H9 (cell line): ENCODE data around the gene UBE2D1. TPM values are rescaled to one million over a fixed set of nuclear protein-coding genes. Genes with fewer than 3 reads are reported as not detected.

Experiments used
- DNase-seq: peaks from one replicate; pipeline ENCODE4 v3.0.0-alpha.2; 2017
- H2AFZ ChIP-seq: one replicate; pipeline ENCODE4 v1.6.1; 2013; ENCODE audit warnings: mild to moderate bottlenecking, low read length, control low read depth, moderate library complexity
- H2AK5ac ChIP-seq: 2 replicates; pipeline ENCODE4 v1.6.1; 2013; ENCODE audit warnings: low read length, control low read depth, mixed read lengths; ENCODE audit not compliant: insufficient read length
- H2BK120ac ChIP-seq: one replicate; pipeline ENCODE4 v1.6.1; 2013; ENCODE audit warnings: low read depth, mild to moderate bottlenecking, low read length, control low read depth, inconsistent platforms; ENCODE audit not compliant: poor library complexity, severe bottlenecking
- H2BK12ac ChIP-seq: 2 replicates; pipeline ENCODE4 v1.6.1; 2013; ENCODE audit warnings: low read length, control low read depth, mixed read lengths, low read depth; ENCODE audit not compliant: insufficient read length
- H2BK15ac ChIP-seq: 2 replicates; pipeline ENCODE4 v1.6.1; 2013; ENCODE audit warnings: low read depth, low read length, control low read depth
- H2BK20ac ChIP-seq: one replicate; pipeline ENCODE4 v1.6.1; 2013; ENCODE audit warnings: low read depth, mild to moderate bottlenecking, low read length, control low read depth, inconsistent platforms; ENCODE audit not compliant: poor library complexity, severe bottlenecking
- H2BK5ac ChIP-seq: 2 replicates; pipeline ENCODE4 v1.6.1; 2013; ENCODE audit warnings: low read length, control low read depth, mixed read lengths; ENCODE audit not compliant: insufficient read length
- H3K14ac ChIP-seq: 2 replicates; pipeline ENCODE4 v1.6.1; 2013; ENCODE audit warnings: low read length, control low read depth; ENCODE audit not compliant: insufficient read depth
- H3K18ac ChIP-seq: 2 replicates; pipeline ENCODE4 v1.6.1; 2013; ENCODE audit warnings: low read depth, mild to moderate bottlenecking, mixed read lengths, low read length, control low read depth; ENCODE audit not compliant: insufficient read length
- H3K23ac ChIP-seq: 2 replicates; pipeline ENCODE4 v1.6.1; 2013; ENCODE audit warnings: low read length, control low read depth, mixed read lengths, low read depth; ENCODE audit not compliant: insufficient read length
- H3K23me2 ChIP-seq: 2 replicates; pipeline ENCODE4 v1.6.1; 2013; ENCODE audit warnings: low read depth, mild to moderate bottlenecking, mixed read lengths, low read length, control low read depth; ENCODE audit not compliant: insufficient read length, poor library complexity, severe bottlenecking
- H3K27ac ChIP-seq: 2 replicates; pipeline ENCODE4 v1.5.1; 2013; ENCODE audit warnings: low read length, control low read depth, mixed read lengths, low read depth; ENCODE audit not compliant: insufficient read length
- H3K27me3 ChIP-seq: 2 replicates; pipeline ENCODE4 v1.6.1; 2013; ENCODE audit warnings: low read length, control low read depth, inconsistent platforms; ENCODE audit not compliant: insufficient read depth
- H3K4ac ChIP-seq: 2 replicates; pipeline ENCODE4 v1.6.1; 2013; ENCODE audit warnings: low read depth, mild to moderate bottlenecking, control low read depth, inconsistent platforms, low read length, moderate library complexity
- H3K4me1 ChIP-seq: 2 replicates; pipeline ENCODE4 v1.6.1; 2013; ENCODE audit warnings: low read length, control low read depth, inconsistent platforms; ENCODE audit not compliant: insufficient read depth
- H3K4me2 ChIP-seq: 2 replicates; pipeline ENCODE4 v1.6.1; 2013; ENCODE audit warnings: low read length, control low read depth, mixed read lengths; ENCODE audit not compliant: insufficient read length, insufficient read depth
- H3K56ac ChIP-seq: 2 replicates; pipeline ENCODE4 v1.6.1; 2013; ENCODE audit warnings: low read depth, mild to moderate bottlenecking, mixed read lengths, low read length, control low read depth; ENCODE audit not compliant: insufficient read length
- H3K79me1 ChIP-seq: 2 replicates; pipeline ENCODE4 v1.6.1; 2013; ENCODE audit warnings: low read depth, mild to moderate bottlenecking, moderate library complexity, low read length, control low read depth, inconsistent platforms; ENCODE audit not compliant: insufficient read depth, poor library complexity, severe bottlenecking
- H3K79me2 ChIP-seq: 2 replicates; pipeline ENCODE4 v1.6.1; 2013; ENCODE audit warnings: low read length, control low read depth, inconsistent platforms; ENCODE audit not compliant: insufficient read depth
- H3K9ac ChIP-seq: 2 replicates; pipeline ENCODE4 v1.6.1; 2013; ENCODE audit warnings: low read length, control low read depth, mixed read lengths; ENCODE audit not compliant: insufficient read length; ENCODE audit errors: extremely low read depth
- H3K9me3 ChIP-seq: one replicate; pipeline ENCODE4 v1.6.1; 2013; ENCODE audit warnings: low read depth, low read length, inconsistent platforms; ENCODE audit not compliant: control insufficient read depth
- H3T11ph ChIP-seq: one replicate; pipeline ENCODE4 v1.6.1; 2013; ENCODE audit warnings: mild to moderate bottlenecking, low read length, control low read depth, inconsistent platforms
- H4K20me1 ChIP-seq: one replicate; pipeline ENCODE4 v1.6.1; 2013; ENCODE audit not compliant: control insufficient read depth, insufficient read length, insufficient read depth
- H4K5ac ChIP-seq: 2 replicates; pipeline ENCODE4 v1.6.1; 2013; ENCODE audit warnings: low read depth, mild to moderate bottlenecking, mixed read lengths, low read length, control low read depth; ENCODE audit not compliant: insufficient read length
- H4K8ac ChIP-seq: replicated peaks from 2 replicates; pipeline ENCODE4 v1.6.1; 2013; ENCODE audit warnings: low read length, control low read depth, mixed read lengths, low read depth; ENCODE audit not compliant: insufficient read length
- H4K91ac ChIP-seq: 2 replicates; pipeline ENCODE4 v1.6.1; 2013; ENCODE audit warnings: low read depth, mild to moderate bottlenecking, moderate library complexity, mixed read lengths, low read length, control low read depth; ENCODE audit not compliant: insufficient read length
- H3K27ac Mint-ChIP-seq, 3 experiments: 2 replicates in 2 of 3; 3 replicates in 1 of 3; pipeline ENCODE4 v1.8.0; 2020 to 2021; ENCODE audit warnings: mixed read lengths in 3 of 3, mild to moderate bottlenecking in 1 of 3, moderate library complexity in 1 of 3
- H3K27me3 Mint-ChIP-seq: 2 replicates; pipeline ENCODE4 v1.8.0; 2021; ENCODE audit warnings: low read depth, mild to moderate bottlenecking, moderate library complexity, mixed read lengths
- H3K36me3 Mint-ChIP-seq, 3 experiments: 2 replicates in 2 of 3; 3 replicates in 1 of 3; pipeline ENCODE4 v1.8.0; 2020 to 2021; ENCODE audit warnings: low read depth in 3 of 3, mixed read lengths in 3 of 3; ENCODE audit not compliant: insufficient read depth in 1 of 3
- H3K4me1 Mint-ChIP-seq, 2 experiments: 2 replicates each; pipeline ENCODE4 v1.8.0; 2020; ENCODE audit warnings: mixed read lengths in 2 of 2
- H3K4me3 Mint-ChIP-seq, 2 experiments: 2 replicates in 1 of 2; 3 replicates in 1 of 2; pipeline ENCODE4 v1.8.0; 2020 to 2021; ENCODE audit warnings: mild to moderate bottlenecking in 2 of 2, mixed read lengths in 2 of 2, moderate library complexity in 1 of 2
- H3K9me3 Mint-ChIP-seq, 2 experiments: 2 replicates in 1 of 2; 3 replicates in 1 of 2; pipeline ENCODE4 v1.8.0; 2020; ENCODE audit warnings: mild to moderate bottlenecking in 2 of 2, mixed read lengths in 2 of 2, moderate library complexity in 1 of 2
- CTCF ChIP-seq: fragments of 200-600 bp; sonication (generic); conservative IDR thresholded peaks from 3 replicates; pipeline ENCODE4 v1.8.0; 2021; ENCODE audit warnings: antibody characterized with exemption, mild to moderate bottlenecking
- WGBS: extraction: QIAGEN DNeasy Blood & Tissue Kit; methylation state at CpG from one replicate; pipeline ENCODE4 v1.1.7; 2013; ENCODE audit warnings: missing lambda C conversion rate, low lambda C conversion rate, mixed read lengths; ENCODE audit not compliant: insufficient read length; ENCODE audit errors: extremely low coverage; 5-methylcytosine and 5-hydroxymethylcytosine counted together
- total RNA-seq: library from RNA; stranded (reverse); gene quantifications from 2 replicates; pipeline ENCODE4 v1.2.1, GENCODE V29; 2021

Gene UBE2D1
- total RNA-seq, 1 experiment from 2014 or later: 26.8 TPM

GRCh38 chr10:58404001-58404400 is 69.2 kb downstream of the UBE2D1 start:
- Histone ChIP-seq H4K91ac (no peak overlapping the region), H3K56ac (no peak overlapping the region), H3K18ac (no peak overlapping the region), H4K5ac (no peak overlapping the region), H3K27me3 (no peaks in the 10 kb centered on the region), H2BK15ac (no peak overlapping the region), H3T11ph (no peak overlapping the region), H3K79me2 (no peaks in the 10 kb centered on the region), H2AFZ (no peak overlapping the region), H3K4me2 (no peak overlapping the region), H2BK5ac (no peak overlapping the region), H3K23me2 (no peaks in the 10 kb centered on the region), H4K20me1 (no peaks in the 10 kb centered on the region), H2BK12ac (no peak overlapping the region), H3K4ac (no peak overlapping the region), H3K4me1 (no peaks in the 10 kb centered on the region), H2BK20ac (no peak overlapping the region), H3K23ac (no peak overlapping the region), H3K79me1 (no peaks in the 10 kb centered on the region), H3K27ac (no peak overlapping the region), H3K9me3 (no peaks in the 10 kb centered on the region), H4K8ac (no peak overlapping the region), H3K14ac (no peak overlapping the region), H3K9ac (no peak overlapping the region), H2BK120ac (no peak overlapping the region), H2AK5ac (no peak overlapping the region)
- no peaks in the 10 kb centered on the region; a peak in 1 of 7 replicates for H3K36me3 Mint-ChIP-seq
- TF ChIP-seq CTCF: no peak
- no peak overlapping the region for H3K4me3 Mint-ChIP-seq
- H3K27me3 Mint-ChIP-seq: no peaks in the 10 kb centered on the region
- no peak overlapping the region for H3K27ac Mint-ChIP-seq
- H3K9me3 Mint-ChIP-seq: no peaks in the 10 kb centered on the region; a peak in 1 of 5 replicates
- no peaks in the 10 kb centered on the region for H3K4me1 Mint-ChIP-seq
- DNase-seq: no peak
- whole genome bisulfite sequencing: no CpG with 5 or more reads among the region's 2 CpGs
